ENCODE data around the gene APIP.

DNA sequence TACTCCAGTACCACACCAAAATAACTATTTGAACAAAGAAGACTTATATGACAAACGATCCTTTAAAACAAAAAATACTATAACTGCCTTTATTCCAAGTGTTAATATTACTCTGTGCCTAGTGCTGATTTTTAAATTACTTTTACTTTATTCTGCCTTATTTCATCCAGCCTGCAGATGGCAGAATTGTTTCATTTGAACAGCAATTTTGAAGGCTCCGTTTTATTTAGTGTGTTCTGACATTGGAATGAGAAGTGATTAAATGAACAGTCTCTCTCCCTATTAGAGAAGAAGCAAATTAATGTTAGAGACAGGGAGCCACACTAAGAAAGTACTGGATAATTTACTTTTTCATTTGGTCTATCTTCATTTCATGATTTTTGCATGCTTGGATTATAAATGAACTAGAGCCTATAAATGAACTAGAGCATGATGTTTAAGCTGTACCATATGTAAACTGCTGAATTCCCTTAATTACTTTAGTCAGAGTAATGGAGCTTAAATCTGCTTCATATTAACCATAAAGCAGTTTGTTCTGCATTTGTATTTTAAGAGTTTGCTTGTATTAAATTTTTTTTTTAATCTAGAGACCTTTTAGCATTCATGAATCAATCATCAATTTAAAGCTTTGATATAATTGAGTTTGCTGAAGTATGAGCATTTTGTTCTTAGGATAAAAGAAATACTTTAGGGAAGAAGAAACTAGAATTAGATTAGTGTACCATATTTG is 10.1 kb upstream of the APIP start:
- TF ChIP-seq TAF1 (IDR thresholded peaks at IDR 0.05; ENCODE audit: low read depth), result no peak
- TF ChIP-seq TEAD4 (IDR thresholded peaks at IDR 0.05), result no peak
- TF ChIP-seq, protein P1, sequence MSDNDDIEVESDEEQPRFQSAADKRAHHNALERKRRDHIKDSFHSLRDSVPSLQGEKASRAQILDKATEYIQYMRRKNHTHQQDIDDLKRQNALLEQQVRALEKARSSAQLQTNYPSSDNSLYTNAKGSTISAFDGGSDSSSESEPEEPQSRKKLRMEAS (IDR thresholded peaks at IDR 0.05), result no peak
- no peak for TF ChIP-seq EP300 (IDR thresholded peaks at IDR 0.05; ENCODE audit: borderline replicate concordance)

Data from Ishikawa (cell line).